Naive thymus-derived CD8-positive, alpha-beta T cell (primary cell): ENCODE data around the gene MFRP. TPM values are rescaled to one million over a fixed set of nuclear protein-coding genes. Genes with fewer than 3 reads are reported as not detected.

Experiments used
- ATAC-seq, 2 donors: fragments of 150-1000 bp; cut with Tn5 transposase in 1 of 2; sonication (Bioruptor Pico), chemical (Tn5 transposase) in 1 of 2; 1 replicate in 1 of 2; 2 replicates in 1 of 2; pipeline ENCODE4 v1.10.0; 2021; ENCODE audit warnings: mild to moderate bottlenecking in 2 of 2, moderate library complexity in 2 of 2
- POLR2A ChIA-PET: fragments of 350-600 bp; sonication (Branson Sonifier 250); formaldehyde crosslinking; loops from one replicate; lab custom pipeline; 2021; ENCODE audit warnings: antibody characterized with exemption; lab: Charles Lee
- DNase-seq, 10 donors: peaks; one replicate each; pipeline versions ENCODE4 v3.0.0 to v3.0.0-alpha.2; 2020 to 2022
- H3K27ac Mint-ChIP-seq, 10 donors: one replicate each; pipeline ENCODE4 v1.8.0; 2020 to 2022; ENCODE audit warnings: mild to moderate bottlenecking in 10 of 10, mixed read lengths in 10 of 10, moderate library complexity in 4 of 10, inconsistent platforms in 1 of 10
- H3K27me3 Mint-ChIP-seq, 5 donors: one replicate each; pipeline ENCODE4 v1.8.0; 2021 to 2022; ENCODE audit warnings: mixed read lengths in 5 of 5
- H3K36me3 Mint-ChIP-seq, 3 donors: one replicate each; pipeline ENCODE4 v1.8.0; 2020 to 2022; ENCODE audit warnings: mixed read lengths in 3 of 3, mild to moderate bottlenecking in 2 of 3, inconsistent platforms in 1 of 3
- H3K4me1 Mint-ChIP-seq, 4 donors: one replicate each; pipeline ENCODE4 v1.8.0; 2021 to 2022; ENCODE audit warnings: mixed read lengths in 4 of 4
- H3K4me3 Mint-ChIP-seq, 10 donors: one replicate each; pipeline ENCODE4 v1.8.0; 2020 to 2022; ENCODE audit warnings: mild to moderate bottlenecking in 10 of 10, mixed read lengths in 10 of 10, moderate library complexity in 6 of 10, inconsistent platforms in 1 of 10
- H3K9me3 Mint-ChIP-seq, 9 donors: one replicate each; pipeline ENCODE4 v1.8.0; 2020 to 2022; ENCODE audit warnings: mixed read lengths in 9 of 9, mild to moderate bottlenecking in 3 of 9, inconsistent platforms in 1 of 9, moderate library complexity in 1 of 9
- polyA plus RNA-seq, 3 donors: library from polyadenylated mRNA; unstranded; fragments of 300-500 nt; fragmentation: Illumina TruSeq; gene quantifications; one replicate each; pipeline ENCODE4 v1.2.3, GENCODE V29; 2021
- total RNA-seq, 8 experiments: library from RNA in 2 of 8; stranded (reverse) in 2 of 8; gene quantifications; one replicate each; pipeline ENCODE4 v1.2.3 and lab custom pipeline; 2021 to 2026

Gene MFRP
- total and polyA plus RNA-seq, 5 experiments from 2014 or later: not detected

GRCh38 chr11:119361941-119362725 is 15.6 kb upstream of the MFRP start:
- H3K27ac Mint-ChIP-seq: no peak overlapping the region
- ATAC-seq: no peak
- H3K36me3 Mint-ChIP-seq: no peaks in the 10 kb centered on the region
- H3K27me3 Mint-ChIP-seq: peaks cover 25 to 49% (median 34%) of the 10 kb centered on the region in 5 donors
- DNase-seq: no peak
- POLR2A ChIA-PET: no interaction called here
- peaks cover 8 to 17% (median 13%) of the 10 kb centered on the region in 4 donors for H3K4me1 Mint-ChIP-seq
- no peaks in the 10 kb centered on the region for H3K9me3 Mint-ChIP-seq
- peak overlapping the region in 9 of 10 donors; percentile 30 to 78 (median 56) for H3K4me3 Mint-ChIP-seq

DNA sequence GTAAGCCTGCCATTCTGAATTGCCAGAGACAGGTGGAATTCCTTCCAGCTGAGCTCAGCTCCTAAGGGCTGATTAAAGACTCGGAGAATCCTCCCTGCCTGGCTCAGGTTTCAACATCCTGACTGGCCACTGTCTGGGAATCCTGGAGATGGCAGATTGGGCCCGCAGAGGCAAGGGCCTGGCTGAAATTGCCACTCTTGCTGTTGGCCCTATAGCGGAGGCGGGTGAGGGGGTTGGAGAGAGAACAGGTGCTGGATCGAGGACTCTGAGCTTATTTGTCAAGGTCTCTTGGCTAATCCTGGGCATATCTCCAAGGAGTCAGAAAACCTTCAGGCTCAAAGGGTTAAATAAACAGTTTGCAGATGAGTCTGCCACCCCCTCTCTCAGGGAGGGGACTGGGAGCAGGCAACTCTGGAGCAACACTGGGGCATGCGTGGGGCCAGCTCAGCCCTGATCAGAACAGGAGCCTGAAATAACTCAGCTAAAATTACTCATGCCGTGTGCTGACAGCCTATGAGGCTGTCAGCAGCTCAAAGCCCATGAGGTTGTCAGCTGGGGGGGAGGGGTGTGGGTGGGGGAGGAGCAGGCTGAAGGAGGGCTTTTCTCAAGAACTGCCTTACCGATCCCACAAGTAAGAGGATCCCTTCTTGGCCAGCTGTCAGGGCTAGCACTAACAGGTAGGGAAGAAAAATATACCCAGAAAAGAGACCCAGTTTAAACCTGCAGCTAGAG is 14.7 kb upstream of the MFRP start:
- Mint-ChIP-seq H3K4me1 (peaks cover 10 to 21% (median 18%) of the 10 kb centered on the region in 4 donors), H3K27me3 (peaks cover 15 to 43% (median 25%) of the 10 kb centered on the region in 5 donors), H3K4me3 (no peak overlapping the region), H3K9me3 (no peaks in the 10 kb centered on the region), H3K36me3 (no peaks in the 10 kb centered on the region), H3K27ac (no peak overlapping the region)
- DNase-seq: no peak
- POLR2A ChIA-PET: no interaction called here
- no peak for ATAC-seq

- Mint-ChIP-seq H3K36me3 (no peaks in the 10 kb centered on the region), H3K9me3 (no peaks in the 10 kb centered on the region), H3K27ac (peak overlapping the region in 2 of 10 donors; percentile 33 to 51), H3K4me3 (no peak overlapping the region), H3K27me3 (peaks cover 6 to 33% (median 17%) of the 10 kb centered on the region in 5 donors), H3K4me1 (peaks cover 9 to 22% (median 17%) of the 10 kb centered on the region in 4 donors)
- POLR2A ChIA-PET: no interaction called here
- no peak for DNase-seq
- ATAC-seq: no peak
Measured at GRCh38 chr11:119359365-119360214, 13.1 kb upstream of the MFRP start.

- peaks cover 8 to 36% (median 16%) of the 10 kb centered on the region in 5 donors for H3K27me3 Mint-ChIP-seq
- POLR2A ChIA-PET: no interaction called here
- no peaks in the 10 kb centered on the region for H3K9me3 Mint-ChIP-seq
Measured at GRCh38 chr11:119357074-119357473, 10.6 kb upstream of the MFRP start.

GRCh38 chr11:119356349-119357031 is 10.0 kb upstream of the MFRP start:
- DNase-seq: peak; percentile 55 to 83 (median 70)
- H3K27ac Mint-ChIP-seq: peak overlapping the region in 8 of 10 donors; percentile 71 to 95 (median 90)

More at GRCh38 chr11:119357074-119357473, 10.6 kb upstream of the MFRP start:
- H3K4me1 Mint-ChIP-seq: peaks cover 4 to 13% (median 7%) of the 10 kb centered on the region in 4 donors
- no peaks in the 10 kb centered on the region for H3K36me3 Mint-ChIP-seq
- peak overlapping the region in 2 of 10 donors; percentile 67 to 91 for H3K27ac Mint-ChIP-seq
- peak overlapping the region; percentile 63 to 86 (median 68) for H3K4me3 Mint-ChIP-seq
- no peak for DNase-seq
- ATAC-seq: no peak

GRCh38 chr11:119355091-119355843 is 8.8 kb upstream of the MFRP start:
- Mint-ChIP-seq H3K4me1 (peaks cover 5 to 13% (median 8%) of the 10 kb centered on the region in 4 donors), H3K27me3 (peaks cover 9 to 41% (median 24%) of the 10 kb centered on the region in 5 donors), H3K4me3 (peak overlapping the region in 9 of 10 donors; percentile 40 to 94 (median 86)), H3K27ac (peak overlapping the region in 3 of 10 donors; percentile 15 to 95 (median 16)), H3K9me3 (no peaks in the 10 kb centered on the region), H3K36me3 (no peaks in the 10 kb centered on the region)
- POLR2A ChIA-PET: interaction anchor here (1.3 to 1.5 kb wide), 2 partner anchors 23 to 26 kb away, joined by 3 to 9 read pairs; partner anchors contain the start of gene USP2
- no peak for ATAC-seq
- peak in 1 of 10 donors; percentile 57 for DNase-seq

More at GRCh38 chr11:119356349-119357031, 10.0 kb upstream of the MFRP start:
- POLR2A ChIA-PET: interaction anchor here (0.6 to 1.5 kb wide), 3 partner anchors 8 to 25 kb away, joined by 3 to 9 read pairs (median 3); partner anchors contain the start of gene USP2
- peak; percentile 94 to 96 for ATAC-seq
- Mint-ChIP-seq H3K27me3 (peaks cover 9 to 39% (median 21%) of the 10 kb centered on the region in 5 donors), H3K36me3 (no peaks in the 10 kb centered on the region), H3K4me3 (peak overlapping the region; percentile 86 to 96 (median 93)), H3K9me3 (no peaks in the 10 kb centered on the region), H3K4me1 (peaks cover 4 to 13% (median 7%) of the 10 kb centered on the region in 4 donors)

DNA sequence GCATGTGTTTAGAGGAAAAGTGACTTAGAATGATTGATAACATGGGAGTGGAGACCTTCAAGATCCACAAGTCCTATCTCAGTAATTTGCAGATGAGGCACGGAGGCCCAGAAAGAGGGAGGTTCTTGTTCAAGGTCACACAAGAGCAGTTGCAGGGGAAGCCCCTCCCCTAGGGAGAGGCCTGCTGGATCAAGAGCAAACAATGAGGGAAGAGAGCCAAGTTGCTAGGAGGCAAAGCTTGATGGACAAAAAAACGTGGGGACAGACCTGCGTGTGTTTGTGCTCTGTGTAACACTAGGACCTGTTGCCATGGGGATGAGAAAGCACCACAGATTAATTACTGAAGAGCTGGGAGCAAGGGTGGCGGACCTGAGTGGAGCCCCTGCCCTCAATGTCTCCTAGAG is 6.4 kb upstream of the MFRP start:
- H3K27ac Mint-ChIP-seq: no peak overlapping the region
- peaks cover 9 to 36% (median 26%) of the 10 kb centered on the region in 5 donors for H3K27me3 Mint-ChIP-seq
- H3K4me3 Mint-ChIP-seq: no peak overlapping the region
- ATAC-seq (no peak), DNase-seq (no peak)
- H3K9me3 Mint-ChIP-seq: no peaks in the 10 kb centered on the region
- POLR2A ChIA-PET: no interaction called here
- no peaks in the 10 kb centered on the region for H3K36me3 Mint-ChIP-seq
- H3K4me1 Mint-ChIP-seq: peaks cover 7 to 13% (median 10%) of the 10 kb centered on the region in 4 donors

DNA sequence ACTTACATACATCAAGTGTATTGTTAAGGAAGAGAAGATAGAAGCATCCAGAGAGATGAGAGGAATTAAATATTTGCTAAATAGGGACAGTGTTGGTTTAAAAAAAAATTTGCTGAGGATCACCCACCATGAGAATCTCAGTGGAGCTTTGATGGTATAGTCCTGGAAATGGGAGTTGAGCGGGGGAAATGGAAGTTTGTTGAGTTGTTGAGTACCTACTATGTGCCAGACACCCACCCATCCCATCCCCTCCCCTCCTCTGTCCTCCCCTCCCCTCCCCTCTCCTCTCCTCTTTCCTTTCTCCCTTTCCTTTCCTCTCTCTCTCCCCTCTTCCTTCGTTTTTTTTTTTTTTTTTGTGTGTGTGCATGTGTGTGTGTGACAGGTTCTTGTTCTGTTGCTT is 4.7 kb upstream of the MFRP start:
- Mint-ChIP-seq H3K27me3 (peaks cover 9 to 42% (median 30%) of the 10 kb centered on the region in 5 donors), H3K27ac (peak overlapping the region in 1 of 10 donors; percentile 48), H3K4me1 (peaks cover 3 to 8% (median 6%) of the 10 kb centered on the region in 4 donors), H3K4me3 (peak overlapping the region in 1 of 10 donors; percentile 11), H3K36me3 (no peaks in the 10 kb centered on the region), H3K9me3 (no peaks in the 10 kb centered on the region)
- POLR2A ChIA-PET: no interaction called here
- DNase-seq (no peak), ATAC-seq (no peak)

- no peak for DNase-seq
- Mint-ChIP-seq H3K36me3 (no peaks in the 10 kb centered on the region), H3K4me1 (peaks cover 0 to 5% (median 2%) of the 10 kb centered on the region in 4 donors), H3K9me3 (no peaks in the 10 kb centered on the region), H3K4me3 (no peak overlapping the region), H3K27me3 (peaks cover 9 to 42% (median 30%) of the 10 kb centered on the region in 5 donors), H3K27ac (peak overlapping the region in 5 of 10 donors; percentile 22 to 59 (median 44))
- peak in 1 of 2 donors; percentile 38 for ATAC-seq
- POLR2A ChIA-PET: no interaction called here
Measured at GRCh38 chr11:119350302-119350701, 3.8 kb upstream of the MFRP start.

DNA sequence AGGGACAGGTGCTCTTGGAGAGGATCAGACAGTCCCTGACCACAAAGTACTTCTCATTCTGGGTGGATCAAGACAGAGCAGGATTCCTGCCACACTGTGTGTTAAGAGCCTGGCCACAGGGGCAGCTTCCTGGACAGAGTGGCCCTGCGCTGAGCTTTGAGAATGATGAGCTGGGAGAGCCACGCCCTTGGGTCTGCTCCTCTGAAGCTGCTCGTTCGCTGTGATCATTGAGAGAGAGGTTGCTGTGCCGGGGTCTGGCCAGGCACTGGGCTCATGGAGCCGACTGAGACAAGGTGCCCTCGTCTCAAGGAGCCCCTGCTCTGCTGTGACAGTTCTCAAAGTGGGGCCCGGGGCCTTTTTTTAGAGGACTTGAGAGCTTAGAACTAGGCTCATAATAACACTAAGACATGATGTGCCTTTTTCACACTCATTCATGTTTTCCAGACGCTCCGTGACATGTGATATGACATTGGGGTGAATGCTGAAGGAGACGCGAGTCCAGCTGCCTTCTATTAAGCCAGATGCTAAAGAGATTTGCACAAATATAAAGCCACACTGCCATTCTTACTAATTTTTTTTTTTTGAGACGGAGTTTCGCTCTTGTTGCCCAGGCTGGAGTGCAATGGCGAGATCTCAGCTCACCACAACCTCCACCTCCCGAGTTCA is 1.6 kb upstream of the MFRP start:
- DNase-seq: no peak
- no peak for ATAC-seq
- no peak overlapping the region for H3K4me3 Mint-ChIP-seq
- H3K36me3 Mint-ChIP-seq: no peaks in the 10 kb centered on the region
- POLR2A ChIA-PET: no interaction called here
- H3K4me1 Mint-ChIP-seq: peaks cover 0 to 5% (median 2%) of the 10 kb centered on the region in 4 donors
- peak overlapping the region in 1 of 10 donors; percentile 47 for H3K27ac Mint-ChIP-seq
- no peaks in the 10 kb centered on the region for H3K9me3 Mint-ChIP-seq
- peaks cover 4 to 46% (median 31%) of the 10 kb centered on the region in 5 donors for H3K27me3 Mint-ChIP-seq
